LNCaP clone FGC (cell line): ENCODE data around the gene ITGBL1.

Experiments
- DNase-seq: peaks from one replicate; pipeline ENCODE4 v3.0.0-alpha.2; 2011; ENCODE audit warnings: low read depth
- H3K4me3 ChIP-seq: 2 replicates; pipeline ENCODE4 v1.5.1; 2011; ENCODE audit warnings: mild to moderate bottlenecking, low read depth, low read length, control low read depth
- TF ChIP-seq, protein P1 (sequence below): IDR thresholded peaks from 2 replicates; pipeline ENCODE4 v1.5.1; 2012; ENCODE audit warnings: mild to moderate bottlenecking; ENCODE audit not compliant: control insufficient read depth, insufficient read depth; ENCODE audit errors: extremely low read depth

The ITGBL1 gene

DNA sequence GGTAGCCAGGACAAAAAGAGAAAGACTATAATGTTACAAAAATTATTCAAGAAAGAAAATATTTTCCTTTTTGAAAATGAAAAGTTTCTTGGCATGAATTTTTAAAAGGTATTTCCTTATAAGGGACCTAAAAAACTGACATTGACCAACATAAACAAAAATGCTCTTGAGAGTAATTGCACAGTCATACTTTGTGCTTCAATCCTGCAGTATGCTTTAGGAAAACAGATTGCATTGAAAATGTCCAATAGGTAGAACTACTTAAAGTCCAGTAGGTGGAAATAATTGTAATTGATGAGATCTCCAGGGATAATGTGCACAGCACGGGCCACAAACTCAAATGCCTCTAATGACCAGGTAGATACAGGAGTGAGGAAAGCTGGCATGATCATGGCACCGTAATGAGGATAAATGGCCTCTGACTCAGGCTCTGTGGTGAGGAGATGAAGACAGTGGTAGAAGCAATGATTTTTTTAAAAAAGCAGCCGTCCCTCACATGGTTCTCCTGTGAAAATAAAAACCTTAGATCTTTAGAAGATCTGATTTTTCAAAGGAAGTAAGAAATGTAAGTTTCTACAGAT lies 278.0 kb downstream of the ITGBL1 start:
- H3K4me3 ChIP-seq: no peak overlapping the region
- TF ChIP-seq, protein P1, sequence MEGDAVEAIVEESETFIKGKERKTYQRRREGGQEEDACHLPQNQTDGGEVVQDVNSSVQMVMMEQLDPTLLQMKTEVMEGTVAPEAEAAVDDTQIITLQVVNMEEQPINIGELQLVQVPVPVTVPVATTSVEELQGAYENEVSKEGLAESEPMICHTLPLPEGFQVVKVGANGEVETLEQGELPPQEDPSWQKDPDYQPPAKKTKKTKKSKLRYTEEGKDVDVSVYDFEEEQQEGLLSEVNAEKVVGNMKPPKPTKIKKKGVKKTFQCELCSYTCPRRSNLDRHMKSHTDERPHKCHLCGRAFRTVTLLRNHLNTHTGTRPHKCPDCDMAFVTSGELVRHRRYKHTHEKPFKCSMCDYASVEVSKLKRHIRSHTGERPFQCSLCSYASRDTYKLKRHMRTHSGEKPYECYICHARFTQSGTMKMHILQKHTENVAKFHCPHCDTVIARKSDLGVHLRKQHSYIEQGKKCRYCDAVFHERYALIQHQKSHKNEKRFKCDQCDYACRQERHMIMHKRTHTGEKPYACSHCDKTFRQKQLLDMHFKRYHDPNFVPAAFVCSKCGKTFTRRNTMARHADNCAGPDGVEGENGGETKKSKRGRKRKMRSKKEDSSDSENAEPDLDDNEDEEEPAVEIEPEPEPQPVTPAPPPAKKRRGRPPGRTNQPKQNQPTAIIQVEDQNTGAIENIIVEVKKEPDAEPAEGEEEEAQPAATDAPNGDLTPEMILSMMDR: no peak
- DNase-seq: no peak

DNA sequence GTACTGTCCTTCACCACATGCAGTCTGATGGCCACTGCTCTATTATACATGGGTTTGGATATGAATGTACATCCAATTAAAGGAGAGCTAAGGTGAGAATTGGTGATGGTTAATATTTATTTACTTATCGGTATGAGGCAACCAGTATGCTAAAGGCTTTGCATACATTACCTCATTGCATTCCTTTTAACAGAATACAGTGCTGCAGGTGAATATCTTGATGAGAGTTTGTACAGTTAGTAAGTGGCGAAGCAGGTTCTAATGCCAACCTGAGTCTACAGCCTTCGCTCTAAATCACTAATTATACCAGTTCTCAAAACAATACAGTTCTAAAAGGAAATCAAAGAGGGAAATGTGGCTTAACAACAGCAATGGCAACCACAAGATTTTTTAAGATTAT lies 284.1 kb downstream of the ITGBL1 start:
- TF ChIP-seq, protein P1: no peak
- no peak for DNase-seq
- no peak overlapping the region for H3K4me3 ChIP-seq

DNA sequence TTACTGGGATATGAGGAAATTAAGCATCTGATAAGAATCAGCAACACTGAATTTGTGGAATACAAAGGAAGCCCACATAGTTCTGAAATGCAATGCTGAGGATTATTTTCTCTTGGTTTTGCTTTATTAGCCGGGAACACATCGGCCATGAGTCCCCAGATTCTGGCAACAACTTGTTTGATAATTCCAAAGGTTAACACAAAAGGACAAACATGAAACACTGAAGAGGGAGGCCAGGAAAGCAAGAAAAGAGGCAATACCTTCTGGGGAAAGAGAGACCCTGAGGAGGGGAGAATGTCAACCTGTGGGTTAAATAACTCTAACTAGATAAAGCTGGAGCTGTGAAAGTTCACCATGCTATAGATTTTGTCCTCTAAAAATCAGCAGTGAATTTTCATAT lies 285.9 kb downstream of the ITGBL1 start:
- TF ChIP-seq, protein P1: no peak
- DNase-seq: no peak

DNA sequence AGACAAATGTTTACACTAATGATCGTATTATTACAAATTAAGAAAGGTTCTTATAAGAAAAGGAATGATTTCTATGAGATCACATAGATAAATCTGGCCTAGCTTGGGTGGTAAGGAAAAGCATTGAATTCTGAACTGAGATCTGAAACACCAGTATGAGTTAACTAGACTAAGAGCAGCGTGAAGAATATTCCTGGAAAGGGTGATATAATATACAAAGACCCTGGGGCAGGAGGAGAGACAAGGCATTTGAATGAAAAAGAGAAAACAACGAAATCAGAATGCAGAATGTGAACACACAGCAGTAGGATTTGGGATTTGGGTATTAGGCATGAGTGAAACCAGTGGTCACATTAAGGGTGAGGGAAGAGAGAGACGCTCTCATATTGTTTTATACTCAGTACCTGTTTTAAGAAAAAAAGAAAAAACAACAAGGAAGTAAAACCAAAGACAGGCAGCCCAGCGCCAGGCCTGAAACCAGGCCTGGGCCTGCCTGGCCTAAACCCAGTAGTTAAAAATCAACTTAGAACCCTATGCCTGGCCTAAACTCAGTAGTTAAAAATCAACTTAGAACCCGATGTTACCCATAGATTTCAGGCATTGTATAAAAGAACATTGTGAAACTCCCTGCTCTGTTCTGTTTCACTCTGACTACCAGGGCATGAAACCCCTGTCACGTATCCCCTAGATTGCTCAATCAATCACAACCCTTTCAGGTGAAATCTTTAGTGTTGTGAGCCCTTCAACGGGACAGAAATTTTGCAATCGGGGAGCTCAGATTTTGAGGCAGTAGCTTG lies 287.1 kb downstream of the ITGBL1 start:
- no peak overlapping the region for H3K4me3 ChIP-seq
- no peak for DNase-seq
- TF ChIP-seq, protein P1: no peak

More for the DNA sequence above, 285.9 kb downstream of the ITGBL1 start:
- H3K4me3 ChIP-seq: no peak overlapping the region

DNA sequence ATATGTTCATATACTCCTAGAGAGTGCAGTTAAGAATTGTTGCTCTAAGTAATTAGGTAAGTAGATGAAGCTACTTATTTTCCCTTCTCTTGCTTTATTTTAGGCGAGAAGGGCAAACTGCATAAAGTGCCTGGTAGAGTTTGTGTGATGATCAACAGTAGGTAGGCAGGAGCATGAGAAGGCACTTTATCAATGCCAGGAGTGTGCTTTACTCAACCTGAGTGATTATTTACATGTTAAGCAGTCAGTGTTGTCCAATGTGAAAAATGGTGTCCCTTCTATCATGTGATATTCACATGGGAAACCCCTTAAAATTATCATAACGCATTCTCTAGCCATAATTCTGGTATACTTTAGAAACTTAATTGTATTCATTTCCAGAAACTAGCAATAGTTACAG lies 294.0 kb downstream of the ITGBL1 start:
- H3K4me3 ChIP-seq: no peak overlapping the region
- DNase-seq: no peak
- TF ChIP-seq, protein P1: no peak

DNA sequence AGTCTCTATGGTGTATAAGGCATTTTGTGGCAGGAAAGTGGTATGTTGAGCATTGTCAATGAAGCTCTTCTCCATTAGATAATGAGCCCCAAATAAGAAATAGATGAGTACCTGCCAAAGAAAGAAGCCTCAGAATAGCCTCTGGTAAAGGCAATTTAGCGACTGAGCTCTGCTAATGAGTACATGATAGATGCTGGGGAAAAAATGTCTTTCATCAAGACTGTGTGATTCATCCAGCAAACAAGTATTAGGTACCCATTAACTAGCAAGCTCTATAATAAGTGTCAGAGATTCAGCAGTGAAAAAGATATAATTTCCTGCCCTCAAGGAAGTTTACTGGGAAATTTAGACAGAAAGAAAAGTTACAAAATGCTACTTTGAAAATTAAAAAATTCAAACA lies 294.6 kb downstream of the ITGBL1 start:
- H3K4me3 ChIP-seq: no peak overlapping the region
- TF ChIP-seq, protein P1: no peak
- no peak for DNase-seq

DNA sequence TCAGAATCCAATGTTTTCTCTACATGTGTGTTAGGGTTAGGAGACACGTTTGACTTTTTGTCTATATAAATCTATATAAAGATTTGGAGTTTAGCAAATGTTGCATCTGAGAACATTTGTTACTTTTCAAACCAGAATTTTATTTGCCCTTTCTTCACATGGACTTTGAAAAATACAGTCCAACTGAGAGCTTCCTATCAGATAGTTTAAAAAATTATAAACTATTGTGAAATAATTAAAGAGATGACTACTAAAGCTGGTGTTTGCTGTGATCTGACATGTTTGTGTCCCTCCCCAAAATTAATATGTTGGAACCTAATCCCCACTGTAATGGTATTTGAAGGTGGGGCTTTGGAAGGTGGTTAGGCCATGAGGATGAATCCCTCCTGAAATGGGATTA lies 297.1 kb downstream of the ITGBL1 start:
- no peak overlapping the region for H3K4me3 ChIP-seq
- no peak for DNase-seq
- TF ChIP-seq, protein P1: no peak
